Ovary (tissue), 3 donors: Measurements from ENCODE around the gene CNP.

Experiments
- CTCF ChIP-seq, 3 donors: fragments of 450-650 bp in 2 of 3; fragments of 200-600 bp in 1 of 3; IDR thresholded peaks; one replicate each; pipeline versions ENCODE4 v1.5.1 to v1.8.0; 2016 to 2022; ENCODE audit warnings: antibody characterized with exemption in 3 of 3, mild to moderate bottlenecking in 1 of 3
- EP300 ChIP-seq: sonication (generic); formaldehyde crosslinking; IDR thresholded peaks from one replicate; pipeline ENCODE4 v1.6.1; 2017; ENCODE audit warnings: antibody characterized with exemption
- POLR2A ChIP-seq: fragments of 450-650 bp; IDR thresholded peaks from one replicate; pipeline ENCODE4 v1.6.1; 2017; ENCODE audit warnings: antibody characterized with exemption, mild to moderate bottlenecking, moderate library complexity
- donor health status: DM: no; HTN: no; CAD: no.

GRCh38 chr17:42025936-42026335, 59.3 kb downstream of the CNP start:
- TF ChIP-seq CTCF (IDR thresholded peaks at IDR 0.05) (no peak), EP300 (no peak), POLR2A (no peak)
